Ascending aorta (tissue), 2 donors: ENCODE data around the gene NRXN3. TPM values are rescaled to one million over a fixed set of nuclear protein-coding genes. Genes with fewer than 3 reads are reported as not detected.

Experiments used
- DNase-seq, 2 donors: peaks; one replicate each; pipeline ENCODE4 v3.0.0-alpha.2; 2019; ENCODE audit warnings: low spot score in 2 of 2
- H3K27ac ChIP-seq, 2 donors: fragments of 200-600 bp; sonication (generic); one replicate each; pipeline ENCODE4 v1.5.1; 2016 to 2017; ENCODE audit warnings: mild to moderate bottlenecking in 1 of 2
- H3K27me3 ChIP-seq: fragments of 200-600 bp; sonication (generic); one replicate; pipeline ENCODE4 v1.5.1; 2017
- H3K36me3 ChIP-seq, 2 donors: fragments of 200-600 bp; sonication (generic); one replicate each; pipeline ENCODE4 v1.5.1; 2016
- H3K4me1 ChIP-seq, 2 donors: fragments of 200-600 bp; sonication (generic); one replicate each; pipeline ENCODE4 v1.5.1; 2016 to 2017; ENCODE audit warnings: mild to moderate bottlenecking in 1 of 2
- H3K4me3 ChIP-seq, 2 donors: fragments of 200-600 bp; sonication (generic); one replicate each; pipeline ENCODE4 v1.5.1; 2016 to 2017; ENCODE audit warnings: mild to moderate bottlenecking in 1 of 2
- H3K9me3 ChIP-seq, 2 donors: fragments of 200-600 bp; sonication (generic); one replicate each; pipeline ENCODE4 v1.5.1; 2016
- CTCF ChIP-seq, 3 experiments: fragments of 200-600 bp in 2 of 3; fragments of 450-650 bp in 1 of 3; sonication (generic) in 2 of 3; IDR thresholded peaks; one replicate each; pipeline ENCODE4 v1.5.1; 2016 to 2019; ENCODE audit warnings: antibody characterized with exemption in 3 of 3, mild to moderate bottlenecking in 1 of 3, moderate library complexity in 1 of 3
- intact Hi-C: fragments of 100-400 bp; cut with DNase I; formaldehyde crosslinking; loops from one replicate; pipeline ENCODE4 v1.15.1; 2023
- total RNA-seq: library from RNA; depleted of rRNA; stranded (reverse); fragments of >200 nt; gene quantifications from one replicate; pipeline ENCODE4 v1.1.0, GENCODE V29; 2016

The NRXN3 gene
- total RNA-seq, 1 donor from 2014 or later = 21.0 TPM

GRCh38 chr14:79658221-79658620, 1488.0 kb downstream of the NRXN3 start:
- H3K27me3 ChIP-seq = no peaks in the 10 kb centered on the region
- TF ChIP-seq CTCF (IDR thresholded peaks at IDR 0.05) = no peak
- H3K4me3 ChIP-seq = no peak overlapping the region
- no peaks in the 10 kb centered on the region for H3K36me3 ChIP-seq
- DNase-seq = no peak
- H3K9me3 ChIP-seq = no peaks in the 10 kb centered on the region
- H3K4me1 ChIP-seq = no peaks in the 10 kb centered on the region
- H3K27ac ChIP-seq = no peak overlapping the region
- intact Hi-C loops = no loop called here

GRCh38 chr14:79658769-79659168, 1488.6 kb downstream of the NRXN3 start:
- H3K9me3 ChIP-seq = no peaks in the 10 kb centered on the region

GRCh38 chr14:79660053-79660939, 1490.1 kb downstream of the NRXN3 start:
- H3K4me3 ChIP-seq = no peak overlapping the region
- no peak for DNase-seq
- no peaks in the 10 kb centered on the region for H3K9me3 ChIP-seq
- no peak overlapping the region for H3K27ac ChIP-seq
- TF ChIP-seq CTCF (IDR thresholded peaks at IDR 0.05) = no peak
- intact Hi-C loops = no loop called here
- no peaks in the 10 kb centered on the region for H3K36me3 ChIP-seq
- H3K27me3 ChIP-seq = no peaks in the 10 kb centered on the region
- H3K4me1 ChIP-seq = no peaks in the 10 kb centered on the region

More at GRCh38 chr14:79658769-79659168, 1488.6 kb downstream of the NRXN3 start:
- Histone ChIP-seq H3K27ac (no peak overlapping the region), H3K27me3 (no peaks in the 10 kb centered on the region), H3K36me3 (no peaks in the 10 kb centered on the region), H3K4me1 (no peaks in the 10 kb centered on the region), H3K4me3 (no peak overlapping the region)
- TF ChIP-seq CTCF (IDR thresholded peaks at IDR 0.05) = no peak
- DNase-seq = no peak
- intact Hi-C loops = no loop called here

GRCh38 chr14:79661752-79662151, 1491.6 kb downstream of the NRXN3 start:
- H3K27ac ChIP-seq = no peak overlapping the region
- H3K9me3 ChIP-seq = no peaks in the 10 kb centered on the region
- TF ChIP-seq CTCF (IDR thresholded peaks at IDR 0.05) = no peak
- no peak for DNase-seq
- H3K4me1 ChIP-seq = no peaks in the 10 kb centered on the region
- H3K4me3 ChIP-seq = no peak overlapping the region
- intact Hi-C loops = no loop called here
- no peaks in the 10 kb centered on the region for H3K27me3 ChIP-seq
- H3K36me3 ChIP-seq = no peaks in the 10 kb centered on the region

- Histone ChIP-seq H3K27ac (no peak overlapping the region), H3K27me3 (no peaks in the 10 kb centered on the region), H3K4me3 (no peak overlapping the region), H3K9me3 (no peaks in the 10 kb centered on the region), H3K4me1 (no peaks in the 10 kb centered on the region), H3K36me3 (no peaks in the 10 kb centered on the region)
- intact Hi-C loops = no loop called here
- no peak for DNase-seq
- TF ChIP-seq CTCF (IDR thresholded peaks at IDR 0.05) = no peak
Observed at GRCh38 chr14:79663453-79663852, 1493.3 kb downstream of the NRXN3 start.
